HG02642 (cell line): ENCODE results near the gene PNLIPRP2.

Experiments
- ATAC-seq: cut with Tn5 transposase; IDR thresholded peaks from one replicate; pipeline ENCODE4 v1.9.1; 2021; ENCODE audit warnings: mild to moderate bottlenecking; ENCODE audit not compliant: unreplicated experiment, poor library complexity

The PNLIPRP2 gene

DNA sequence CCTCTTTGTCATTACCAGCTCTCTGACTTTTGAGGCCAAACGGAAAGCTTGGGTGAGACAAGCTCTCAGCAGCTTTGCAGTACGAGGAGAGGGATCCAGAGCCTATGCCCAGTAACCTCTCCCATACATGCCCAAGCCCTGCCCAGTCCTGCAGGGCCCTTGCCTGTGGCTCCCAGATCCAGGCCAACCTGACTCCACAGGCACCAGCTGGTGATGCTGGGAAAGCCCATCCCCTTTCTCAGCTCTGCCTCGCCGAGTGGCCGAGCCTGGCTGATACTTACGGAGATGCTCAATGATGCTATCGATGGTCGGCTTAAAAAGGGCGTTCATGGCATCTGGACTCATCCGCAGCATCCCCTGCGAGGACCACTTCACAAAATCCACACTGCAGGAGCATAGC, 55.4 kb downstream of the PNLIPRP2 start:
- ATAC-seq = no peak

DNA sequence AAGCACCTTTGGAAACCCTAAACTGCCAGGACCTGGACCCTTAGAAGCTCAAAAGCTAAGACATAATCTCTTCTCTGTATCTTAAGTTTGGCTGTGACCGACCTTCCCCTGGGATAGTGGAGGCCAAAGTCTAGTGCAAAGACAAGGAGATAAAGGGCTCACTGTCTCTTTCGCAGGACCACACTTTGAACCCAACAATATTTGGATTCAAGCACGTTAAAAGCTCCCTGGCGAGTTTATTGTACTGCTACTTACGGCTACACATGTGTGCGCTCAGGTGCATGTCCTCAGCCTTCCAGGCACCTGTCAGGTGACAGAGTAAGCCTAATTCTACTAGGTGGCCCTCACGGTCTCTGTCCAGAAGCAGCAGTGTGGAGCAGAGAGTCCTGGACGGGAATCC, 55.9 kb downstream of the PNLIPRP2 start:
- no peak for ATAC-seq

- no peak for ATAC-seq
Observed at GRCh38 chr10:116679351-116679750, 58.6 kb downstream of the PNLIPRP2 start.

GRCh38 chr10:116683166-116683565, 62.4 kb downstream of the PNLIPRP2 start:
- no peak for ATAC-seq

DNA sequence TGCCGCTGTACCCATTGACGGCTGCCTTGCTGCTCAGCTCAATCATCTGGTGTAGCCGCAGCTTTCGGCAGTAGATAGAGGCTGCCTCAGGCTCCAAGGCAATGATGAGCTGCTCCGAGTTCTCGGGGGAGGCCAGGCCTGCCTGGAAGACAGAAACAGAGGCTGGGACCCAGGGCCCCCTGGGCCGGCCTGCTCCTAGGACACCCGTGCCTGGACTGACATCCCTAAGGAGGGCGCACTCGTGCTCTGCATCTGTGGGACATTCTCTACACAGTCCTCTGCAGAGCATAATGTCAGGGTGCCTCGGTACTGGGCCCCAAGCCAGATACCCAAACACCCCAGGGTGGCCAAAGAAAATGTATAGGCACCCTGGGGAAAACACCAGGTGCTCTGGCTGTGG, 63.1 kb downstream of the PNLIPRP2 start:
- ATAC-seq = no peak

- no peak for ATAC-seq
Observed at GRCh38 chr10:116684781-116685180, 64.0 kb downstream of the PNLIPRP2 start.

GRCh38 chr10:116685807-116686206, 65.1 kb downstream of the PNLIPRP2 start:
- ATAC-seq = no peak

DNA sequence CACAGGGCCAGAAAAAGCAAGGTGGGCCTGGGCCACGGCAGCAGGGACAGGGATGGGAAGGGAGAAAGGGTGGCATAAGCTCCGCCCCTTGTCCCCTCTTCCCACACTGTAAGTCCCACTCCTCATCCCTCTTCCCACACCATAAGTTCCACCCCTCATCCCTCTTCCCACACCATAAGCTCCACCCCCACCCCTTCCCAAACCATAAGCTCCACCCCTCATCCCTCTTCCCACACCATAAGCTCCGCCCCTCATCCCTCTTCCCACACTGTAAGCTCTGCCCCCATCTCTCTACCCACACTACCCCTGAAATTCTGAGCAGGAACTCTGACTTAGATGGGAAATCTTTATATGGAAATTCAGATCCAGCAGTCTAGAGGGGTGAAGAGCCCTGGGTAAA, 65.9 kb downstream of the PNLIPRP2 start:
- ATAC-seq = no peak

- no peak for ATAC-seq
Observed at GRCh38 chr10:116687633-116688032, 66.9 kb downstream of the PNLIPRP2 start.

GRCh38 chr10:116688241-116688711, 67.5 kb downstream of the PNLIPRP2 start:
- no peak for ATAC-seq

DNA sequence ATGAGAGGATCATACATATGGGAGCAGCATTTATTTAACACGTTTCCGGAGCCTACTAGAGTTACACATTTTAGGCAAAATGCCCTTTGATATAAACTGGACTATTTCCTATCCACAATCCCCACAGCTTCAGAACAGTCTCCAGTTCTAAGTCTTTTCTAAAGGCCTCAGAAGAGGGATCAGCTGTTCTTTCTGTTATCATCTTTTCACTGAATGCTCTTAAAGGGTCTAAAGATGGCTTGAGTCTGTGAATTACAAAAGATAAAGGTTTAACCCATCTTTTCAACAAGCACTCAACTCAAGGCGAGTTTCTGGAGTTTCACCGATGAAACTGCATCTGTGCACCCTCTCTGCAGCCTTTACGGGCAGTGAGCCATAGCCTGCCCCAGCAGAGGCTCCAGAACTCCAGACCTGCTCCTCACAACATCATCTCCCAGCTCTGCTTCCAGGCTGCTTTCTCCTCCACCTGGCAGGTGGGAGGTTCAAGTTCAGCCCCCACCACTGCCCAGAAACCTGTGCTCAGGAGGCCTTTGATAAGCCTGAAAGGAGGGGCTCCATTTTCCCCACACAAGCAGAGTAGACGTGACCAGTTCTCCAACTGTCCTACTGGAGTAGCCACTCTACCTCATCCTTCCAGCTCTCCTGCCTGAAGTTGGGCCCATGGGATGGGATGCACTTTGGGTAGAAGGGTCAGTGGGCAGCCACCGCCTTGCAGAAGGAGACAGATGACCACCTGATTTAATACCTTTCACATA, 68.2 kb downstream of the PNLIPRP2 start:
- no peak for ATAC-seq

DNA sequence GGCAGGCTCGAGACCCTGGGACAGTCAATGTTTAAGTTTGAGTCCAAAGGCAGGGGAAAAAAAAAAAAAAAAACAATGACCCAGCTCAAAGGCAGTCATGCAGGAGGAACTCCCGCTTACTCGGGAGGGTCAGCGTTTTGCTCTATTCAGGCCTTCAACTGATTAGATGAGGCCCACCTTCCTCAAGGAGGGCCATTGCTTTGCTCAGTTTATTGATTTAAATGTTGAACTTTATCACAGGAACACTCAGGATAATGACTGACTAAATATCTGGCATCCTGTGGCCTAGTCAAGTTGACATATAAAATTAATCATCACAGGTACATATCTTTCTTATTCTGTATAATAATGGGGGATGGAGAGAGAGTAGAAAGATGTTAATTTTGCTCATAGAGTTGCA, 69.0 kb downstream of the PNLIPRP2 start:
- no peak for ATAC-seq

- no peak for ATAC-seq
Observed at GRCh38 chr10:116690356-116691322, 69.9 kb downstream of the PNLIPRP2 start.

DNA sequence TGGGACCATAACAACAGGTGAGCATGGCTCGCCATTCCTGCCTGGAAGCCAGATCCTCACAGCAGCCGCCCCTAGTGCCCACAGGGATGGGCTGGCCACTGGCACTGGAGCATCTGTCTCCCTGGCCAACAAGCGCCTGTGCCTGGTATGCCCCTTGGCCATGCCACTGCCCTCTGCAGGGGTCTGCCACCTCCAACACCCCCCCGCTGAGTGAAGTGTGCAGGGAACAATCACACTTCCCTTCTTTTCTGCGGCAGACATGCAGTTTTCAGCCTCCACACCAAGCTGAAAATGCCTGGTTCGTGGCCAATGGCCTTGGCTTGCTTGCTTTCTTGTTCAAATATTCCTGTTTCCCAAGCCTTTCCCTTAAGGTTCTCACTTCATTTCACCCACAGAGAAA, 70.9 kb downstream of the PNLIPRP2 start:
- no peak for ATAC-seq

- no peak for ATAC-seq
Observed at GRCh38 chr10:116692225-116692624, 71.5 kb downstream of the PNLIPRP2 start.

- ATAC-seq = no peak
Observed at GRCh38 chr10:116694243-116694926, 73.6 kb downstream of the PNLIPRP2 start.
